A549 (cell line): ENCODE data around the gene PID1. TPM values are rescaled to one million over a fixed set of nuclear protein-coding genes. Genes with fewer than 3 reads are reported as not detected.

Experiments used
- ATAC-seq, 2 experiments: fragments of 200-7000 bp in 1 of 2; fragments of >200 bp in 1 of 2; cut with Nextera tagmentation in 1 of 2; cut with Tn5 transposase in 1 of 2; 3 replicates each; pipeline versions ENCODE4 v1.8.0 to v1.9.1; 2018 to 2020; ENCODE audit warnings: mild to moderate bottlenecking in 1 of 2, moderate library complexity in 1 of 2
- CTCF ChIA-PET: fragments of 300-600 bp; sonication (Branson Sonifier 250); formaldehyde crosslinking; extraction: SDS; loops from one replicate; lab custom pipeline; 2021; ENCODE audit warnings: antibody characterized with exemption, inconsistent platforms; lab: Yijun Ruan, JAX
- POLR2A ChIA-PET: fragments of 350-600 bp; formaldehyde crosslinking; extraction: SDS; loops from one replicate; lab custom pipeline; 2021; ENCODE audit warnings: antibody characterized with exemption, inconsistent platforms; lab: Yijun Ruan, JAX
- DNase-seq, 2 experiments: peaks; one replicate each; pipeline versions ENCODE4 v3.0.0 to v3.0.0-alpha.2; 2011 to 2016; ENCODE audit warnings: low read depth in 1 of 2, low spot score in 1 of 2
- FAIRE-seq: peaks from 2 replicates; lab custom pipeline; 2011; peaks lifted over from hg19 to GRCh38; lab: Jason Lieb, UNC
- H3K27ac ChIP-seq, 2 experiments: fragments of >200 bp; sonication (Bioruptor Twin); formaldehyde crosslinking; 3 replicates each; pipeline ENCODE4 v1.5.1; 2016 to 2017
- H3K4me1 ChIP-seq: fragments of >200 bp; sonication (Bioruptor Twin); formaldehyde crosslinking; 3 replicates; pipeline ENCODE4 v1.6.1; 2016
- H3K4me2 ChIP-seq: fragments of >200 bp; sonication (Bioruptor Twin); formaldehyde crosslinking; 3 replicates; pipeline ENCODE4 v1.6.1; 2016
- H3K4me3 ChIP-seq: fragments of >200 bp; sonication (Bioruptor Twin); formaldehyde crosslinking; 3 replicates; pipeline ENCODE4 v1.5.1; 2016
- H3K9me3 ChIP-seq: fragments of >200 bp; sonication (Bioruptor Twin); formaldehyde crosslinking; 3 replicates; pipeline ENCODE4 v1.6.1; 2016
- CEBPB ChIP-seq, 2 experiments: fragments of >200 bp in 1 of 2; sonication (Bioruptor Twin) in 1 of 2; formaldehyde crosslinking in 1 of 2; IDR thresholded peaks; 2 replicates each; pipeline ENCODE4 v1.6.1; 2012 to 2016
- EHMT2 ChIP-seq: fragments of 200-600 bp; sonication (generic); IDR thresholded peaks from 2 replicates; pipeline ENCODE4 v1.6.1; 2016; ENCODE audit warnings: antibody characterized with exemption, low read depth, mild to moderate bottlenecking, moderate library complexity
- EP300 ChIP-seq, 2 experiments: fragments of >200 bp; sonication (Bioruptor Twin); formaldehyde crosslinking; IDR thresholded peaks; 2 replicates in 1 of 2; 3 replicates in 1 of 2; pipeline ENCODE4 v1.6.1; 2016 to 2017
- FOSB ChIP-seq: fragments of 250-450 bp; sonication (Bioruptor Pico); IDR thresholded peaks from 2 replicates; pipeline ENCODE4 v1.5.0; 2020; ENCODE audit warnings: mild to moderate bottlenecking, moderate library complexity
- FOSL2 ChIP-seq, 2 experiments: fragments of 450-650 bp in 1 of 2; fragments of >200 bp in 1 of 2; sonication (Bioruptor Twin) in 1 of 2; formaldehyde crosslinking; IDR thresholded peaks; 2 replicates each; pipeline versions ENCODE4 v1.5.0 to v1.6.1; 2016 to 2020; ENCODE audit warnings: mild to moderate bottlenecking in 1 of 2, moderate library complexity in 1 of 2
- FOXS1 ChIP-seq: fragments of 250-450 bp; sonication (Bioruptor Pico); IDR thresholded peaks from 2 replicates; pipeline ENCODE4 v1.5.0; 2020; ENCODE audit warnings: mild to moderate bottlenecking, moderate library complexity
- HMGXB4 ChIP-seq: fragments of 250-450 bp; sonication (Bioruptor Pico); IDR thresholded peaks from 2 replicates; pipeline ENCODE4 v1.5.0; 2021; ENCODE audit warnings: mild to moderate bottlenecking, moderate library complexity, borderline replicate concordance
- JUNB ChIP-seq: fragments of >200 bp; sonication (Bioruptor Twin); formaldehyde crosslinking; IDR thresholded peaks from 2 replicates; pipeline ENCODE4 v1.6.1; 2016
- MAZ ChIP-seq: fragments of 150-350 bp; IDR thresholded peaks from 2 replicates; pipeline ENCODE4 v1.6.1; 2014; ENCODE audit warnings: antibody characterized with exemption, low read depth, low read length, borderline replicate concordance
- NFE2L2 ChIP-seq: fragments of 150-350 bp; conservative IDR thresholded peaks from 2 replicates; pipeline ENCODE4 v1.6.1; 2014; ENCODE audit warnings: low read length
- NPAS2 ChIP-seq: fragments of 250-450 bp; sonication (Bioruptor Pico); IDR thresholded peaks from 2 replicates; pipeline ENCODE4 v1.8.0; 2022; ENCODE audit warnings: mild to moderate bottlenecking, moderate library complexity, borderline replicate concordance
- PHF8 ChIP-seq: fragments of 200-600 bp; sonication (generic); IDR thresholded peaks from 2 replicates; pipeline ENCODE4 v1.6.1; 2016; ENCODE audit warnings: low read depth, mild to moderate bottlenecking, antibody characterized with exemption, moderate library complexity, borderline replicate concordance
- POLR2AphosphoS2 ChIP-seq: conservative IDR thresholded peaks from 2 replicates; pipeline ENCODE4 v1.6.1; 2012; ENCODE audit warnings: low read length, improper control_type of control experiment, inconsistent platforms
- RAD21 ChIP-seq, 2 experiments: fragments of >200 bp in 1 of 2; sonication (Bioruptor Twin) in 1 of 2; formaldehyde crosslinking in 1 of 2; IDR thresholded peaks in 1 of 2; conservative IDR thresholded peaks in 1 of 2; 2 replicates in 1 of 2; 3 replicates in 1 of 2; pipeline ENCODE4 v1.6.1; 2012 to 2018; ENCODE audit warnings: inconsistent platforms in 1 of 2
- RCOR1 ChIP-seq: fragments of 150-350 bp; IDR thresholded peaks from 2 replicates; pipeline ENCODE4 v1.6.1; 2014; ENCODE audit warnings: antibody characterized with exemption, low read length, low read depth
- REST ChIP-seq: fragments of 200-600 bp; sonication (generic); IDR thresholded peaks from 2 replicates; pipeline ENCODE4 v1.6.1; 2016; ENCODE audit warnings: antibody characterized with exemption, mild to moderate bottlenecking, moderate library complexity
- SREBF2 ChIP-seq: fragments of 450-650 bp; IDR thresholded peaks from 2 replicates; pipeline ENCODE4 v1.6.1; 2014; ENCODE audit warnings: mild to moderate bottlenecking, moderate library complexity
- TP53 ChIP-seq: fragments of 250-450 bp; sonication (Bioruptor Pico); IDR thresholded peaks from 2 replicates; pipeline ENCODE4 v1.5.0; 2021; ENCODE audit warnings: mild to moderate bottlenecking, moderate library complexity
- ZNF302 ChIP-seq: fragments of 250-450 bp; sonication (Bioruptor Pico); IDR thresholded peaks from 2 replicates; pipeline ENCODE4 v1.9.0; 2021; ENCODE audit warnings: inconsistent platforms, mild to moderate bottlenecking, moderate library complexity
- WGBS: methylation state at CpG from one replicate; pipeline ENCODE4 v1.1.6; 2017; ENCODE audit errors: missing lambda C conversion rate; 5-methylcytosine and 5-hydroxymethylcytosine counted together
- polyA plus RNA-seq, 4 experiments: library from polyadenylated mRNA; depleted of rRNA in 3 of 4; stranded (reverse); fragments of >200 nt; fragmentation: RNase III in 1 of 4; extraction: RNeasy Plus Mini Kit Qiagen cat#74134 plus additional on column Dnase treatment in 1 of 4; gene quantifications; 2 replicates in 3 of 4; 3 replicates in 1 of 4; pipeline ENCODE4 v1.2.3, GENCODE V29; 2011 to 2017

The PID1 gene
- polyA plus RNA-seq, 2 of the 4 experiments (the other 2 are of a cell fraction) = 0.75 to 2.7 TPM

- POLR2A ChIA-PET = no interaction called here
- no peak for ATAC-seq
- 6% methylated on average over 9 of the region's 9 CpGs for WGBS
Measured at GRCh38 chr2:229235131-229235914, 35.8 kb downstream of the PID1 start.

GRCh38 chr2:229231885-229232284 is 39.2 kb downstream of the PID1 start:
- DNase-seq = no peak
- POLR2A ChIA-PET = no interaction called here
- H3K4me2 ChIP-seq = no peak overlapping the region
- no peak for ATAC-seq
- CTCF ChIA-PET = interaction anchor here (0.6 kb wide), 1 partner anchor 1882 kb away, joined by 3 read pairs; no protein-coding TSS in a partner anchor
- no peaks in the 10 kb centered on the region for H3K4me1 ChIP-seq
- H3K27ac ChIP-seq = no peak overlapping the region
- no peak for TF ChIP-seq MAZ
- TF ChIP-seq SREBF2 = no peak
- no peak for TF ChIP-seq FOSB (CRISPR knock-in tag)
- TF ChIP-seq JUNB = no peak
- no peak for TF ChIP-seq ZNF302 (CRISPR knock-in tag)
- no peak for TF ChIP-seq PHF8
- TF ChIP-seq FOXS1 (CRISPR knock-in tag) = no peak
- no peak for TF ChIP-seq EP300 (IDR thresholded peaks at IDR 0.05)
- no peak for TF ChIP-seq HMGXB4 (CRISPR knock-in tag)
- TF ChIP-seq FOSL2 (IDR thresholded peaks at IDR 0.05) = no peak
- no peak for TF ChIP-seq FOSL2 (CRISPR knock-in tag; IDR thresholded peaks at IDR 0.05)
- no peak for TF ChIP-seq NFE2L2
- no peak for TF ChIP-seq TP53 (CRISPR knock-in tag)
- no peak for TF ChIP-seq RCOR1
- TF ChIP-seq RAD21 (conservative IDR thresholded peaks at IDR 0.05 in 1 of 2, IDR thresholded peaks at IDR 0.05 in 1 of 2) = no peak
- TF ChIP-seq CEBPB (IDR thresholded peaks at IDR 0.05) = no peak
- TF ChIP-seq EHMT2 = no peak
- no peak for TF ChIP-seq NPAS2 (CRISPR knock-in tag)
- no peak overlapping the region for H3K4me3 ChIP-seq
- H3K9me3 ChIP-seq = no peaks in the 10 kb centered on the region
- WGBS = 30% methylated on average over 7 of the region's 7 CpGs
- FAIRE-seq = no peak

More at GRCh38 chr2:229235131-229235914, 35.8 kb downstream of the PID1 start:
- Histone ChIP-seq H3K4me2 (no peak overlapping the region), H3K27ac (no peak overlapping the region), H3K4me1 (no peaks in the 10 kb centered on the region), H3K9me3 (no peaks in the 10 kb centered on the region), H3K4me3 (no peak overlapping the region)
- FAIRE-seq = no peak
- CTCF ChIA-PET = interaction anchor here (0.9 kb wide), 1 partner anchor 39 kb away, joined by 3 read pairs; no protein-coding TSS in a partner anchor
- TF ChIP-seq POLR2AphosphoS2 (no peak), REST (peak; percentile 59)
- DNase-seq = no peak
